GM12878 (cell line): Measurements from ENCODE around the gene PRKN.

Source experiments
- ATF3 ChIP-seq: IDR thresholded peaks from 2 replicates; pipeline ENCODE4 v1.6.1; 2011; ENCODE audit warnings: low read depth, mild to moderate bottlenecking, low read length, moderate library complexity, borderline replicate concordance; ENCODE audit errors: extremely low read depth
- CTCF ChIP-seq, 3 experiments: IDR thresholded peaks in 2 of 3; conservative IDR thresholded peaks in 1 of 3; 2 replicates each; pipeline ENCODE4 v1.5.1; 2011; ENCODE audit warnings: low read depth in 3 of 3, low read length in 3 of 3, mild to moderate bottlenecking in 3 of 3, control low read depth in 2 of 3, moderate library complexity in 2 of 3, inconsistent platforms in 1 of 3, mixed read lengths in 1 of 3; ENCODE audit not compliant: control insufficient read depth in 2 of 3, insufficient read depth in 1 of 3; ENCODE audit errors: extremely low read depth in 1 of 3
- EZH2 ChIP-seq: IDR thresholded peaks from 2 replicates; pipeline ENCODE4 v1.6.1; 2012; ENCODE audit warnings: low read depth, mild to moderate bottlenecking, control low read depth, inconsistent platforms, low read length, borderline replicate concordance; ENCODE audit not compliant: control insufficient read depth
- GABPA ChIP-seq: IDR thresholded peaks from 2 replicates; pipeline ENCODE4 v1.6.1; 2014; ENCODE audit warnings: antibody characterized with exemption, low read depth, mild to moderate bottlenecking, inconsistent platforms
- MTA3 ChIP-seq: IDR thresholded peaks from 2 replicates; pipeline ENCODE4 v1.6.1; 2012; ENCODE audit warnings: low read length, inconsistent platforms, borderline replicate concordance
- MYC ChIP-seq: IDR thresholded peaks from 2 replicates; pipeline ENCODE4 v1.6.1; 2011; ENCODE audit warnings: mild to moderate bottlenecking, low read length, moderate library complexity, inconsistent platforms; ENCODE audit not compliant: insufficient read depth, insufficient replicate concordance, insufficient read length, severe bottlenecking
- NFYB ChIP-seq: IDR thresholded peaks from 2 replicates; pipeline ENCODE4 v1.6.1; 2011; ENCODE audit warnings: low read depth, mild to moderate bottlenecking, low read length, improper control_type of control experiment, moderate library complexity; ENCODE audit not compliant: insufficient read depth
- PBX3 ChIP-seq: IDR thresholded peaks from 2 replicates; pipeline ENCODE4 v1.6.1; 2011; ENCODE audit warnings: mild to moderate bottlenecking, low read depth, low read length, moderate library complexity; ENCODE audit not compliant: insufficient replicate concordance
- PKNOX1 ChIP-seq: fragments of 450-650 bp; IDR thresholded peaks from 2 replicates; pipeline ENCODE4 v1.6.1; 2016; ENCODE audit warnings: mild to moderate bottlenecking
- SIN3A ChIP-seq: IDR thresholded peaks from 2 replicates; pipeline ENCODE4 v1.6.1; 2012; ENCODE audit warnings: low read depth, low read length, improper control_type of control experiment
- SUZ12 ChIP-seq: fragments of 200-600 bp; sonication (generic); IDR thresholded peaks from one replicate; pipeline ENCODE4 v1.6.1; 2018; ENCODE audit warnings: antibody characterized with exemption, mild to moderate bottlenecking; ENCODE audit not compliant: unreplicated experiment

- TF ChIP-seq PBX3: no peak
- no peak for TF ChIP-seq CTCF (IDR thresholded peaks at IDR 0.05 in 2 of 3, conservative IDR thresholded peaks at IDR 0.05 in 1 of 3; ENCODE audit: control insufficient read depth in 2 of 3, extremely low read depth in 1 of 3, insufficient read depth in 1 of 3, low read depth in 3 of 3, low read length in 3 of 3)
- no peak for TF ChIP-seq ATF3
- TF ChIP-seq MTA3: no peak
- no peak for TF ChIP-seq SIN3A
- TF ChIP-seq SUZ12: no peak
- no peak for TF ChIP-seq EZH2
- TF ChIP-seq GABPA: no peak
- TF ChIP-seq NFYB: no peak
- no peak for TF ChIP-seq MYC
- TF ChIP-seq PKNOX1: no peak
Measured at GRCh38 chr6:161660666-161661571, 1066.6 kb downstream of the PRKN start.
